ENCODE results near the gene LSM12. TPM values are rescaled to one million over a fixed set of nuclear protein-coding genes. Genes with fewer than 3 reads are reported as not detected.
"Not testable (repeated sequence)": the region's sequence is repeated elsewhere in the genome, so short reads cannot be mapped to it uniquely, and the experiment has no call there.

LSM12 gene
- 29.2 and 30.9 TPM in 2 replicates for total RNA-seq (2014; rRNA removed; shearing (Covaris generic))

- DNase-seq (ENCODE audit: low read depth): peak; percentile 74
Observed at GRCh38 chr17:44066204-44066930, at the start of gene LSM12. Gene LSM12, minus strand, starts transcription at chr17:44066671. Its CDS starts 84 bp downstream, at chr17:44066587.

- peak; percentile 36 for DNase-seq (ENCODE audit: low read depth)
Observed at GRCh38 chr17:44115585-44116415, 49.3 kb upstream of the LSM12 start.

GRCh38 chr17:44113868-44114840 lies 47.7 kb upstream of the LSM12 start:
- no peak for DNase-seq (ENCODE audit: low read depth)

- no peak for DNase-seq (ENCODE audit: low read depth)
Observed at GRCh38 chr17:44113382-44113781, 46.9 kb upstream of the LSM12 start.

- no peak for DNase-seq (ENCODE audit: low read depth)
Observed at GRCh38 chr17:44112284-44113280, 46.1 kb upstream of the LSM12 start.

GRCh38 chr17:44111777-44112176 lies 45.3 kb upstream of the LSM12 start:
- no peak for DNase-seq (ENCODE audit: low read depth)

- DNase-seq (ENCODE audit: low read depth): peak; percentile 91
Observed at GRCh38 chr17:44110823-44111633, 44.6 kb upstream of the LSM12 start.

- DNase-seq (ENCODE audit: low read depth): no peak
Observed at GRCh38 chr17:44110011-44110686, 43.7 kb upstream of the LSM12 start.

GRCh38 chr17:44109312-44109630 lies 42.8 kb upstream of the LSM12 start:
- DNase-seq (ENCODE audit: low read depth): no peak

- DNase-seq (ENCODE audit: low read depth): peak; percentile 92
Observed at GRCh38 chr17:44108440-44109311, 42.2 kb upstream of the LSM12 start.

GRCh38 chr17:44106801-44107200 lies 40.3 kb upstream of the LSM12 start:
- no peak for DNase-seq (ENCODE audit: low read depth)

- DNase-seq (ENCODE audit: low read depth): no peak
Observed at GRCh38 chr17:44105941-44106340, 39.5 kb upstream of the LSM12 start.

- DNase-seq (ENCODE audit: low read depth): no peak
Observed at GRCh38 chr17:44105483-44105882, 39.0 kb upstream of the LSM12 start.

GRCh38 chr17:44102849-44103622 lies 36.6 kb upstream of the LSM12 start:
- DNase-seq (ENCODE audit: low read depth): no peak

GRCh38 chr17:44101858-44102257 lies 35.4 kb upstream of the LSM12 start:
- not testable (repeated sequence) for DNase-seq (ENCODE audit: low read depth)

GRCh38 chr17:44097110-44097958 lies 30.9 kb upstream of the LSM12 start:
- peak; percentile 90 for DNase-seq (ENCODE audit: low read depth)
